GM12892 (cell line): ENCODE results near the gene SLC39A11.

Experiments
- POLR2A ChIP-seq: IDR thresholded peaks from 2 replicates; pipeline ENCODE4 v1.6.1; 2011; ENCODE audit warnings: low read depth, low read length, control low read depth
- POLR2AphosphoS5 ChIP-seq: IDR thresholded peaks from 2 replicates; pipeline ENCODE4 v1.6.1; 2011; ENCODE audit warnings: low read depth, low read length, control low read depth
- TAF1 ChIP-seq: IDR thresholded peaks from 2 replicates; pipeline ENCODE4 v1.6.1; 2011; ENCODE audit warnings: low read depth, mild to moderate bottlenecking, control low read depth, low read length, borderline replicate concordance

GRCh38 chr17:72978593-72979218 is 113.8 kb downstream of the SLC39A11 start:
- TF ChIP-seq POLR2AphosphoS5 (no peak), POLR2A (no peak), TAF1 (no peak)
